ENCODE measurements around the gene TMEM52B. TPM values are rescaled to one million over a fixed set of nuclear protein-coding genes. Genes with fewer than 3 reads are reported as not detected.

Gene TMEM52B
- total RNA-seq, 1 experiment from 2014 or later = not detected

DNA sequence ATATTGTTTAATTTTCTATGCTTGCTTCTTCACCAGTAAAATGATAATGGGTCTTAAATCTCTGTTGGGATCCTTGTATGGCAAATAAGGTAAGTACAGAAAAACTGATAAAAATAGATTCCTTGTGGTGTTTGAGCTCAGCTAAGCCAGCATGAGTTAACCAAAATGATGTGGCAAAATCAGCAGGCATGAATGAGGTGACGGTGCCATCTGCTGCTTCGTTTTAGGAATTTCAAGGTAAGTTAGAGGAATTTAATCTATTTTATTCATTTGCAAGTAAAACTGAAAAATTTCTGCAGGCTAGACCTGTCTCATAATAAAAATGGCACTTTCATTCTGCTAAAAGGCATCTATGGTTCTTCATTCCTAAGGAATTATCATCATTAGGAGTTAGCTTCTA lies 38.8 kb upstream of the TMEM52B start:
- H3K4me1 ChIP-seq (ENCODE audit: control insufficient read depth, insufficient read depth, low read length) = no peaks in the 10 kb centered on the region; the same call in 1 of the 2 replicates

DNA sequence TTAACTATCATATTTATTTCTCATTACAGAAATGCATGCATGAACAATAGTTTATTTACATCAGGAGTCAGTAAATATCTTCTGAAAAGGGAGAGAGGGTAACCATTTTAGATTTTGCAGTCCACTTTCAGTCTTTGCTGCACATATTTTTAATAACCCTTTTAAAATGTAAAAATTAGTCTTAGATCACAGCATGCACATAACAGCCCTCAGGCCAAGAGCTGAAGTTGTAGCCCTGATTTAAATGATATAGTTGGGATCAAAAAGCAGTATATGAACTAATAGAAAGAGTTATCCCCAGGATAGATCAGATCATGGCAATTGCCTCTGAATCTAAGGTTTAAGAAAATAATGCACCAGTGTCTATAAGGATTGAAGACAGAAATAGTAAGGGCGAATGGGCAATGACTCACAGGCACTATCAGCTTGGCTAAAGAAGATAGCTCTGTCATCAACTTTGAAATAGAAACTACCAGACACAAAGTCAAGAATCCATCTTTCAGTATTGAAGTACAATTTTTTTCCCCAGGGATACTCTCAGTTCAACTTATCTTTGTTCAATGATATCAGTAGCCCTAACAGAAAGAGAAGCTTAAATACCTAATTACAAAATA lies 35.7 kb upstream of the TMEM52B start:
- CTCF ChIA-PET = interaction anchor here (0.7 to 1.2 kb wide), 2 partner anchors 10 to 41 kb away, joined by 3 to 4 read pairs; no protein-coding TSS in a partner anchor
- POLR2A ChIA-PET = no interaction called here
- no peaks in the 10 kb centered on the region; the same call in 1 of the 2 replicates for H3K4me1 ChIP-seq (ENCODE audit: control insufficient read depth, insufficient read depth, low read length)
- TF ChIP-seq REST (IDR thresholded peaks at IDR 0.05; ENCODE audit: insufficient read depth in 1 of 2, low read depth in 2 of 2, low read length in 1 of 2) = no peak
- TF ChIP-seq SIN3A (IDR thresholded peaks at IDR 0.05; ENCODE audit: borderline replicate concordance, insufficient read depth, low read depth, low read length) = no peak
- no peak for TF ChIP-seq POLR2AphosphoS5 (IDR thresholded peaks at IDR 0.05; ENCODE audit: low read depth, low read length)
- TF ChIP-seq, protein P1, sequence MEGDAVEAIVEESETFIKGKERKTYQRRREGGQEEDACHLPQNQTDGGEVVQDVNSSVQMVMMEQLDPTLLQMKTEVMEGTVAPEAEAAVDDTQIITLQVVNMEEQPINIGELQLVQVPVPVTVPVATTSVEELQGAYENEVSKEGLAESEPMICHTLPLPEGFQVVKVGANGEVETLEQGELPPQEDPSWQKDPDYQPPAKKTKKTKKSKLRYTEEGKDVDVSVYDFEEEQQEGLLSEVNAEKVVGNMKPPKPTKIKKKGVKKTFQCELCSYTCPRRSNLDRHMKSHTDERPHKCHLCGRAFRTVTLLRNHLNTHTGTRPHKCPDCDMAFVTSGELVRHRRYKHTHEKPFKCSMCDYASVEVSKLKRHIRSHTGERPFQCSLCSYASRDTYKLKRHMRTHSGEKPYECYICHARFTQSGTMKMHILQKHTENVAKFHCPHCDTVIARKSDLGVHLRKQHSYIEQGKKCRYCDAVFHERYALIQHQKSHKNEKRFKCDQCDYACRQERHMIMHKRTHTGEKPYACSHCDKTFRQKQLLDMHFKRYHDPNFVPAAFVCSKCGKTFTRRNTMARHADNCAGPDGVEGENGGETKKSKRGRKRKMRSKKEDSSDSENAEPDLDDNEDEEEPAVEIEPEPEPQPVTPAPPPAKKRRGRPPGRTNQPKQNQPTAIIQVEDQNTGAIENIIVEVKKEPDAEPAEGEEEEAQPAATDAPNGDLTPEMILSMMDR (IDR thresholded peaks at IDR 0.05) = no peak
- no peak for TF ChIP-seq TCF7L2 (IDR thresholded peaks at IDR 0.05; ENCODE audit: low read depth, low read length)
- intact Hi-C loops (cut with micrococcal nuclease; ENCODE audit: unreplicated experiment) (no loop called here), in situ Hi-C loops (cut with HindIII; ENCODE audit: low pct_unique_long_range_greater_than_20kb, low sequenced_read_pairs) (no loop called here)
- no peaks in the 10 kb centered on the region for H3K9me3 ChIP-seq (ENCODE audit: control insufficient read depth, insufficient read depth, low read depth, low read length)
- no peaks in the 10 kb centered on the region for H3K27me3 ChIP-seq (ENCODE audit: control insufficient read depth, insufficient read depth, low read length)
- DNase-seq (ENCODE audit: low read depth, low spot score) = no peak
- H3K27ac ChIP-seq (ENCODE audit: low read length) = no peak overlapping the region
- BruUV-seq (replicated peaks) = no TSS peak
- no peaks in the 10 kb centered on the region for H3K36me3 ChIP-seq (ENCODE audit: control insufficient read depth, insufficient read depth, low read length)
- ATAC-seq = no peak
- no peak overlapping the region for H3K4me3 ChIP-seq (ENCODE audit: low read depth in 2 of 2, low read length in 2 of 2)

More for the DNA sequence above, 38.8 kb upstream of the TMEM52B start:
- Histone ChIP-seq H3K4me3 (ENCODE audit: low read depth in 2 of 2, low read length in 2 of 2) (no peak overlapping the region), H3K27me3 (ENCODE audit: control insufficient read depth, insufficient read depth, low read length) (no peaks in the 10 kb centered on the region), H3K9me3 (ENCODE audit: control insufficient read depth, insufficient read depth, low read depth, low read length) (no peaks in the 10 kb centered on the region), H3K36me3 (ENCODE audit: control insufficient read depth, insufficient read depth, low read length) (no peaks in the 10 kb centered on the region), H3K27ac (ENCODE audit: low read length) (no peak overlapping the region)
- in situ Hi-C loops (cut with HindIII; ENCODE audit: low pct_unique_long_range_greater_than_20kb, low sequenced_read_pairs) = no loop called here
- no peak for TF ChIP-seq POLR2AphosphoS5 (IDR thresholded peaks at IDR 0.05; ENCODE audit: low read depth, low read length)
- TF ChIP-seq, protein P1 (IDR thresholded peaks at IDR 0.05) = peak; percentile 52; the same call in 1 of the 2 replicates
- intact Hi-C loops (cut with micrococcal nuclease; ENCODE audit: unreplicated experiment) = loop anchor here (2.0 kb wide), 1 partner anchor 107 kb away; no protein-coding TSS in a partner anchor
- no peak for ATAC-seq
- POLR2A ChIA-PET = no interaction called here
- BruUV-seq (replicated peaks) = no TSS peak
- CTCF ChIA-PET = interaction anchor here (1.0 to 1.1 kb wide), 2 partner anchors 130 to 342 kb away, joined by 3 to 5 read pairs; partner anchors contain the start of gene CLEC12B
- DNase-seq (ENCODE audit: low read depth, low spot score) = no peak
